Embryonic facial prominence (tissue), 1 donor: ENCODE data around the gene SUPT3H.

Source experiments
- DNase-seq: peaks from one replicate; pipeline ENCODE4 v3.0.0-alpha.2; 2016; ENCODE audit errors: extremely low spot score

Gene SUPT3H

GRCh38 chr6:45003387-45003786 lies 374.3 kb downstream of the SUPT3H start:
- no peak for DNase-seq

GRCh38 chr6:45002390-45003105 lies 375.2 kb downstream of the SUPT3H start:
- DNase-seq: no peak

DNA sequence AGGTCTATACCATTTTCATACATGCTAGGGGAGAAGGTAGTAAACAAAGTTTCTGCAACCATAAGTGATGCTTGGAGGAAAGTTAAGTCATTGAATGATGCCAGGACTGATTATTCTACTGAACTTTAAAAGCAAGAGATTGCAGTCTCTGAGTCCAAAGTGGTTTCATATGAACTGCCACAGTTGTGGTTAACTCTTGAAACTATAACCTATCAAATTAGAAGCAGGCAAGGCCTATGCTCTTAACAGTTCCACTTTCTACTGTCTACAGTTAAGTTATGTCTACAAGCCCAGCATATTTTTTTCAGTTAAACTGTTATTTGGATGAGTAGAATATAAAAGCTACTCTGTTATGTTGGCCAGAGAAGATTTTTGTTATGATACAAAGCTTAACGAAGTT lies 376.1 kb downstream of the SUPT3H start:
- DNase-seq: no peak

DNA sequence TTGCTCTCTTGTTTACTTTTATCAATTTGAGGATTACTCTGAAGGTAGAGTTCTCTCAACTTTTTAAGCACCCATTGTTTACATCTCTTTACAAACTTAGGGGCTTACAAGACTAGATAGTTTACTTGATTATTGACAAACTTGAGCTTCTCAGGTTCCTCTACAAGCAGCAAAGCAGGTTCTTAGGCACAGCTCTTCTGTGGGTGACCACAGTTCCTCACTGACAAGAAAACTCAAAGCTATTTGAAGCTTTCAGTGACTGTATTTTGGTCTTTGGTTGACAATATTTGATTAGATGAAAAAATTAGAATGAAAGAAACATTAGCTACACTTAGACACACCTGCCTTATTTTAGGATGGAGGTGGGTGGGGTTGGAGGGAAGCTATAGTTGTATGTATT lies 376.9 kb downstream of the SUPT3H start:
- no peak for DNase-seq

GRCh38 chr6:44999066-44999465 lies 378.7 kb downstream of the SUPT3H start:
- no peak for DNase-seq

DNA sequence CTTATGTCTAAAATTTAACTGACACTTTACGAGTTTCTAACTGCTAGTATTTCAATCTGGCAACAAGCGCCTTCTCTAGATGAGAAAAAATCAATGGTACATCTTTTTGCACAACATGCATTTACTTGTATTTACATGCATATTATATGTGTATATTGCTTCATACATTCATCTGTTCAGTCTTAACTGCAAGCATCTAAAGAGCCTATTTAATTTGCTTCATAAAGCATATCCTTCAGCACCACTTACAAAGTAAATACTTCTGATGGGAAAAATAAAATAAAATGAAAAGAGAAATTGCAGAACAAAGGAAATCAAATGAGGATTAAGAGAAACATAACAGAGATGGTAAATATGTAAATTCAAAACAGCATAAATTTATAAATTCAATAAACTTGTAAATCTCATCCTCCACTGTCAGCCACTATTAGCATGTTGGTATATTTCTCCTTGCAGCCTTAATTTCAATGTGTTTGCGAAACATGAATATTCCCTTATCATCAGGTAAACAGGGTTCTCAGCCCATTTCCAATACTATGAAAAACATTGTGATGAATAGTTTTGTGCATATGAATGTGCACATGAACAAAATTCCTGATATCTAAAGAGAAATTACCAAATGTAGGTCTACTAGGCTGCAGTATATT lies 382.1 kb downstream of the SUPT3H start:
- DNase-seq: no peak

DNA sequence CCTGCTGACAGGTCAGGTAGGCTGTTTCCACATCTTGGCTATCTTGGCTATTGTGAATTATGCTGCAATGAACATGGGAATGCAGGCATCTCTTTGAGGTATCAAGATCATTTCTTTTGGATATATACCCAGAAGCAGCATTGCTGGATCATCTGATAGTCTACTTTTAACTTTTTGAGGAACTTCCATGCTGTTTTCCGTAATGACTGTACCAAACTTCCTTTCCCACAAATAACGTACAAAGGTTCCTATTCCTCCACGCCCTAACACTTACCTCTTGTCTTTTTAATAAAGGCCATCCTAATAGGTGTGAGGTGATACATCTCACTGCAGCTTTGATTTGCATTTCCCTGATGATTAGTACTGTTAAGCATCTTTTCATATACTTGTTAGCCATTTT lies 388.3 kb downstream of the SUPT3H start:
- no peak for DNase-seq

DNA sequence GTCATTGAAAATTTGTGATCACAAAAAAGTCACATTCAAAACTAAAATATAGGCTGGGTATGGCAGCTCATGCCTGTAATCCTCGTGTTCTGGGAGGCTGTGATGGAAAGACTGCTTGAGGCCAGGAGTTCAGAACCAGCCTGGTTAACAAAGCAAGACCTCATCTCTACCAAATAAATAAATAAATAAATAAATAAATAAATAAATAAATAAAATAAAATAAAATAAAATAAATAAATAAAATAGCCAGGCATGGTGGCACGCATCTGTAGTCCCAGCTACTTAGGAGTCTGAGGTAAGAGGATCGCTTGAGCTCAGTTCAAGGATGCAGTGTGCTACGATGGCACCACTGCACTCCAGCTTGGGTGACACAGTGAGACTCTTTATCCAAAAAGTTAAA lies 392.7 kb downstream of the SUPT3H start:
- DNase-seq: no peak

DNA sequence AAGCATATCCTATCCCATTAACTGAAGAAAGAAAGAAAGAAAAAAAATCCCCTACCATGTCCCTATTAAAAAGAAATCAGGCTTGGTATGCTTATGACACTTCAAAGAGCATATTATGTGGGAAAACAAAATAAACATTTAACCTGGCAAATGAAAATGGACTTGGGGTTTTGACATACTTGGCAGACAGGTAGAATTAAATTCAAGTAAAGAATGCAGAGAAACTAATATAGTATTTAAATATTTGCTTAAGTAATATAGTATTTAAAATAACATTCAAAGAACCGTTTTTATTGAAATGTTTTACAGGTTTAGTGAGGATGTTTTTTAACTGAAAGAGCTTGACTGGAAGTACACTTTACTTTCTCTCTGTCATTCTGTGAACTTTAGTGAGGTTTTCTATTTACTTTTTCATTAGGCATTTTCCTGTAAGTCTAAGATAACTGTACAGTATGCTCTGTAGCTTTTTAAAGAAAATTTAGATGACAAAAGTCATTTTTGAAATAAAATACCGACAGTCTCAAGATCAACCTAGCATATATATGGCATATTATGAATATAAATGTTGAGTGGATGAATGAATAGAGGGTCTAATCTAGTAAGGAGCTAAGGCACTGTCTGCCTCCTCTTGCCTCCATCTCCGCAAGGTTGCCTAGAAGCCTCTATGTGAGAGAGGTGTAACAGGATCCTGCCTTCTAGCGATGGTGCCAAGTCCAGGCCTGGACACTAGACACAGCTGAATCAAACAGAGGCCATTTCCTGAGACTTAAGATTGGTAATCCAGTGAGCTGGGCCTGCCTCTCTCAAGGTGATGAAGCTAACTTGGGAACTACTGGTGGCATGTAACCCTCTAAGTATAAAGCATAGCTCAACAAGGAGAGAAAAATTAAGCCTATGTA lies 394.0 kb downstream of the SUPT3H start:
- DNase-seq: no peak

GRCh38 chr6:44980841-44981240 lies 396.9 kb downstream of the SUPT3H start:
- no peak for DNase-seq

GRCh38 chr6:44976677-44977641 lies 400.8 kb downstream of the SUPT3H start:
- no peak for DNase-seq

- no peak for DNase-seq
Observed at GRCh38 chr6:44974511-44974910, 403.2 kb downstream of the SUPT3H start.

GRCh38 chr6:44972709-44973108 lies 405.0 kb downstream of the SUPT3H start:
- DNase-seq: no peak

DNA sequence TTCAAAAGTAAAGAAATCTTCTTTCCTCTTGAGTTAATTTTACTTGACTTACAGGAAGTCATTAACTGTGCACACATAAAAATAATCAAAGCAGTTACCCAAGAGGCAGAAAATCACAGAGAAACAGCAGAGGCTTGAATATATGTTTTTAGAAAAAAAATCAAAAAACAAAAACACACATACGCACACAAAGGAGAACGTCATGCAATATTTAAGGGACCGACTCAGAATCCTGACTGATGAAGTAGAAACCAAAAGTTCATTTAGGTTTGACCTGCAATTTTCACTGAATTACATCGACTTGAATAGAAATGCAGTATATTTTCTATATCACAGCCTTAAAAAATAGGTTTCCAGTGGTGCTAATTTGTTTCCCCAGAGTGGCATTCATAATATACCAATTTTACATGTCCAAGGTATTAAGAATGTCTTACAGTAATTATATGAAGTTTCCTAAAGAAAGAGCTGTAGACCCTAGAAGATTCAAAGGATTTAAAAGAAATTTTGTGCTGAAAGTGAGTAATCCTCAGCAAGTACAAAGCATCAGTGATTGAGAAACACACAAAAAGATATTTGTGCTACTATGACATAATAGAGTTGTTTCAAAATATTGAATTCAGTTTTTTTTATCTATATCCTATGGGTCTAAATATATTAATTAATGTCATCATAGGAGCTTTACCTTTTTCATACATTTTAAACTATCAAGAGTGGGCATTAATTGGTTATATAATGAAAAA lies 408.1 kb downstream of the SUPT3H start:
- DNase-seq: no peak

DNA sequence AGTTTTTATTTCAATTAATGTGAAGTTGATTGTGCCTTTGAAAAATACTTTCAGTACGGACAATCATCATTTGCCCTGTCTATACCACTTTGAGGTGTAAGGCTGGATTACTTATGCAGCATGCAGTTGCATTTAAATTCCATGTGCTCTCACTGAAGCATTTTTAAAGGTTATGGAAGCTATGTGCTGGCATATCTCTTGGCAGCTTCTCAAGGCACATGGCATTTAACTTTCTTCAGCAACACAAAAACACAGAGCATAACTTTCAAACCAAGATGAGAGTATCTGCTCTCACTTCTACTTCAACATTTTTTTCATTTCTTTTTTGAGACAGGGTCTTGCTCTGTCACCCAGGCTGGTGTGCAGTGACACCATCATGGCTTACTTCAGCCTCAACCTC lies 410.3 kb downstream of the SUPT3H start:
- DNase-seq: no peak

- DNase-seq: no peak
Observed at GRCh38 chr6:44966449-44967092, 411.2 kb downstream of the SUPT3H start.

GRCh38 chr6:44965708-44966107 lies 412.0 kb downstream of the SUPT3H start:
- DNase-seq: no peak

DNA sequence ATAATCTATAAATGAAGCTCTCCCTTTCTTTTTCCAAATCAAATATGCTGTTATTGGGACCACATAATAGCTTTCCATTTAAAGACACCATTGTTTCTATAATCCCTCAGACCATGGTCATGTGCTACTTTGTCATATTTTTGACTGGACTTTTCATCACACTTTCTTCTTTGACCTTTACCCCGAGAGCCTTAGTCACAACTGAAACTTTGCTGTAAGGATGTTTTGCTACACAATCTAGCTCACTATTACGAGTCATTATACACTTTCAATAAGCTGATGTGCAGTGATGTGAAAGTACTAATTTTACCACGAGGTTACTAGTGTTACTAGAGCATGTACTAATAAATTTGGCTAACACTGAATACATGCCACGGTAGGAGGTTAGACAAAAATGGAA lies 416.8 kb downstream of the SUPT3H start:
- DNase-seq: no peak

DNA sequence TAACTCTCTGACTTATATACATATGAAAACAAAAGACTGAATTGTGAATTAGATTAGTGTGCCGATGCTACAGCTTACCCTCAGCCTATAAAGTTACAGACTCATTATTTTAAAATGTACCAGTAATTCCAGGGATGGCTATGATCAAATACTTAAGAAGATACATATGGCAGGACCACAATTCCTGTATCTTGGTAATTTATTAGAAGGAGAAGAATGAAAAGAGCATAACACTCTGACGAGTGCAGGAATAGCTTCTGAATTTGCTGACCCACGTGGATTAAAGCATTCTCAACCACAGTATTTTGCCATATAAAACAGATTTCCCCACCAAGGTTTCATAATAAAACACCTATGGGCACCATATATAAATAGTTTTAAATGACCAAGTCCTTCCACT lies 418.1 kb downstream of the SUPT3H start:
- DNase-seq: no peak

DNA sequence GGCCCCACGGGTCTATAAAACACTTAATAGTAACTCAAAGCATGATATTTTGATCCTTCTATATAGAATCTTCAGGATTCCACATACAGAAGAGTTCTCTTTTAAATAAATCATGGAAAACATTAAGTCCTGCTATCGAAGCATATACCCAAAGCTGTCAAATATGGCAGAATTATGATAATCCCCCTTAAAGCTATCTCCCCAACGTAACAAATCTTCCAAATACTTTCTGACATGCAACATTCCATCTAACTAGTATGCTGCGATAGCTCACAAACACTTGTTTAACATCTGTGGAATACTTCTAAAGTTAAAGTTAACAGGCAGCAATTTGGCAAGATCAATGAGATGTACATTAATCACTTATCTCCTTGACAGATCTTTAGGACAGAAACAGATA lies 420.6 kb downstream of the SUPT3H start:
- DNase-seq: no peak
